GM23338 (cell line): ENCODE measurements around the gene CBX6. TPM values are rescaled to one million over a fixed set of nuclear protein-coding genes. Genes with fewer than 3 reads are reported as not detected.

Experiments
- ATAC-seq: fragments of 200-7000 bp; cut with Tn5 transposase; 3 replicates; pipeline ENCODE4 v1.9.1; 2020
- DNase-seq: peaks from one replicate; pipeline ENCODE4 v3.0.0-alpha.2; 2015; ENCODE audit warnings: low spot score
- H2AFZ ChIP-seq: fragments of 200-600 bp; sonication (generic); 2 replicates; pipeline ENCODE4 v1.8.0; 2016; ENCODE audit warnings: antibody characterized with exemption, mild to moderate bottlenecking, moderate library complexity
- H3F3A ChIP-seq: fragments of 200-600 bp; sonication (generic); replicated peaks from 2 replicates; pipeline ENCODE4 v1.8.0; 2017; ENCODE audit warnings: antibody characterized with exemption, mixed run types, low read depth
- H3K27ac ChIP-seq: fragments of 200-600 bp; sonication (generic); 2 replicates; pipeline ENCODE4 v1.6.1; 2016; ENCODE audit warnings: low read depth
- H3K27me3 ChIP-seq: fragments of 200-600 bp; sonication (generic); 2 replicates; pipeline ENCODE4 v1.8.0; 2016; ENCODE audit warnings: mild to moderate bottlenecking, mixed run types, moderate library complexity; ENCODE audit not compliant: insufficient read depth
- H3K36me3 ChIP-seq: fragments of 200-600 bp; sonication (generic); 2 replicates; pipeline ENCODE4 v1.8.0; 2016; ENCODE audit warnings: mild to moderate bottlenecking; ENCODE audit not compliant: insufficient read depth
- H3K4me1 ChIP-seq: fragments of 200-600 bp; sonication (generic); 2 replicates; pipeline ENCODE4 v1.8.0; 2016; ENCODE audit warnings: mild to moderate bottlenecking, moderate library complexity; ENCODE audit not compliant: insufficient read depth
- H3K4me2 ChIP-seq: fragments of 200-600 bp; sonication (generic); 2 replicates; pipeline ENCODE4 v1.7.1; 2017; ENCODE audit warnings: mixed run types
- H3K4me3 ChIP-seq: fragments of 200-600 bp; sonication (generic); 2 replicates; pipeline ENCODE4 v1.6.1; 2016; ENCODE audit warnings: mixed run types
- H3K79me2 ChIP-seq: fragments of 200-600 bp; sonication (generic); replicated peaks from 2 replicates; pipeline ENCODE4 v1.8.0; 2017; ENCODE audit warnings: mild to moderate bottlenecking; ENCODE audit not compliant: insufficient read depth
- H3K9me2 ChIP-seq: fragments of 200-600 bp; sonication (generic); 2 replicates; pipeline ENCODE4 v1.8.0; 2017; ENCODE audit not compliant: insufficient read depth
- H4K20me1 ChIP-seq: fragments of 200-600 bp; sonication (generic); replicated peaks from 2 replicates; pipeline ENCODE4 v1.8.0; 2017; ENCODE audit warnings: mild to moderate bottlenecking; ENCODE audit not compliant: insufficient read depth
- H3K27ac Mint-ChIP-seq: 2 replicates; pipeline ENCODE4 v1.8.0; 2020; ENCODE audit warnings: inconsistent platforms, mild to moderate bottlenecking, moderate library complexity, mixed read lengths
- H3K27me3 Mint-ChIP-seq: 3 replicates; pipeline ENCODE4 v1.8.0; 2022; ENCODE audit warnings: low read depth, mild to moderate bottlenecking, moderate library complexity, mixed read lengths, inconsistent platforms; ENCODE audit not compliant: insufficient read depth, poor library complexity
- H3K36me3 Mint-ChIP-seq: 3 replicates; pipeline ENCODE4 v1.8.0; 2021; ENCODE audit warnings: low read depth, mild to moderate bottlenecking, inconsistent platforms, moderate library complexity, mixed read lengths
- H3K4me1 Mint-ChIP-seq: 3 replicates; pipeline ENCODE4 v1.8.0; 2020; ENCODE audit warnings: mild to moderate bottlenecking, inconsistent platforms, mixed read lengths
- H3K4me3 Mint-ChIP-seq: 3 replicates; pipeline ENCODE4 v1.8.0; 2021; ENCODE audit warnings: moderate library complexity, mild to moderate bottlenecking, inconsistent platforms, mixed read lengths
- H3K9me3 Mint-ChIP-seq: 3 replicates; pipeline ENCODE4 v1.8.0; 2020; ENCODE audit warnings: moderate library complexity, mild to moderate bottlenecking, inconsistent platforms, mixed read lengths
- CTCF ChIP-seq, 2 experiments: fragments of 200-600 bp in 1 of 2; sonication (generic) in 1 of 2; conservative IDR thresholded peaks; 2 replicates each; pipeline versions ENCODE4 v1.5.1 to v1.6.1; 2016 to 2017; ENCODE audit warnings: antibody characterized with exemption in 2 of 2, low read depth in 2 of 2, mild to moderate bottlenecking in 2 of 2, moderate library complexity in 1 of 2
- EZH2 ChIP-seq: fragments of 200-600 bp; sonication (generic); IDR thresholded peaks from one replicate; pipeline ENCODE4 v1.8.0; 2017; ENCODE audit warnings: antibody characterized with exemption, mild to moderate bottlenecking, low read depth; ENCODE audit not compliant: unreplicated experiment
- EZH2phosphoT487 ChIP-seq: fragments of 200-600 bp; sonication (generic); IDR thresholded peaks from one replicate; pipeline ENCODE4 v1.8.1; 2018; ENCODE audit warnings: antibody characterized with exemption; ENCODE audit not compliant: unreplicated experiment
- STAT1 ChIP-seq: IDR thresholded peaks from one replicate; pipeline ENCODE4 v1.6.1; 2016; ENCODE audit warnings: antibody characterized with exemption; ENCODE audit not compliant: unreplicated experiment
- ZNF331 ChIP-seq: fragments of 250-450 bp; sonication (Bioruptor Pico); IDR thresholded peaks from 2 replicates; pipeline ENCODE4 v1.5.0; 2020; ENCODE audit warnings: low read depth, mild to moderate bottlenecking, moderate library complexity
- polyA plus RNA-seq: library from polyadenylated mRNA; unstranded; fragments of >200 nt; fragmentation: Nextera tagmentation; extraction: Ambion mirVana; gene quantifications from 2 replicates; pipeline ENCODE4 v1.2.1, GENCODE V29; 2016
- total RNA-seq: library from RNA; depleted of rRNA; stranded (reverse); fragments of >200 nt; shearing (Covaris generic); gene quantifications from 2 replicates; pipeline ENCODE4 v1.2.3, GENCODE V29; 2014

CBX6 gene
- total and polyA plus RNA-seq, 2 experiments from 2014 or later, result 18.5 to 23.0 TPM

GRCh38 chr22:38861927-38862326 is 10.1 kb downstream of the CBX6 start:
- Histone ChIP-seq H3K36me3 (no peaks in the 10 kb centered on the region), H3K4me2 (peak overlapping the region; percentile 68), H3K4me1 (peaks cover 47% of the 10 kb centered on the region), H2AFZ (no peak overlapping the region), H3K4me3 (no peak overlapping the region), H3K27ac (0 out of 2 replicates have a peak overlapping the region, but pooled peaks have one; percentile 55), H3K27me3 (no peaks in the 10 kb centered on the region), H3K79me2 (no peaks in the 10 kb centered on the region), H3K9me2 (no peaks in the 10 kb centered on the region), H3F3A (0 out of 2 replicates have a peak, but pooled peaks cover 4% of the 10 kb centered on the region), H4K20me1 (peaks cover 17% of the 10 kb centered on the region)
- no peak overlapping the region for H3K27ac Mint-ChIP-seq
- H3K4me1 Mint-ChIP-seq, result peaks cover 44% of the 10 kb centered on the region
- no peak for ATAC-seq
- H3K9me3 Mint-ChIP-seq, result no peaks in the 10 kb centered on the region
- H3K4me3 Mint-ChIP-seq, result peak overlapping the region; percentile 6; the same call in 1 of the 3 replicates
- DNase-seq, result no peak
- H3K36me3 Mint-ChIP-seq, result peaks cover 10% of the 10 kb centered on the region
- peaks cover 20% of the 10 kb centered on the region for H3K27me3 Mint-ChIP-seq
- TF ChIP-seq STAT1 (no peak), EZH2phosphoT487 (no peak)

- no peaks in the 10 kb centered on the region for H3K9me3 Mint-ChIP-seq
- Histone ChIP-seq H2AFZ (no peak overlapping the region), H3K27me3 (no peaks in the 10 kb centered on the region), H3K36me3 (no peaks in the 10 kb centered on the region), H4K20me1 (peaks cover 17% of the 10 kb centered on the region), H3K4me2 (peak overlapping the region; percentile 62; the same call in 1 of the 2 replicates), H3K79me2 (no peaks in the 10 kb centered on the region), H3K27ac (no peak overlapping the region), H3K9me2 (no peaks in the 10 kb centered on the region), H3K4me1 (peaks cover 47% of the 10 kb centered on the region), H3F3A (0 out of 2 replicates have a peak, but pooled peaks cover 4% of the 10 kb centered on the region), H3K4me3 (no peak overlapping the region; the same call in 1 of the 2 replicates)
- DNase-seq, result peak; percentile 46
- H3K4me1 Mint-ChIP-seq, result peaks cover 44% of the 10 kb centered on the region
- TF ChIP-seq EZH2 (no peak), CTCF (conservative IDR thresholded peaks at IDR 0.05; ENCODE audit: low read depth in 2 of 2) (peak; percentile 8 to 20; a peak in 1 of 4 replicates)
- peak overlapping the region; percentile 36 for H3K4me3 Mint-ChIP-seq
- H3K36me3 Mint-ChIP-seq, result peaks cover 10% of the 10 kb centered on the region
- no peak overlapping the region for H3K27ac Mint-ChIP-seq
- H3K27me3 Mint-ChIP-seq, result peaks cover 20% of the 10 kb centered on the region
- no peak; the same call in 2 of the 3 replicates for ATAC-seq
These were observed 10.7 kb downstream of the CBX6 start for GRCh38 chr22:38861170-38861876.

- peaks cover 20% of the 10 kb centered on the region for H3K27me3 Mint-ChIP-seq
- H3K4me3 Mint-ChIP-seq, result peak overlapping the region; percentile 17; the same call in 2 of the 3 replicates
- H3K27ac ChIP-seq, result no peak overlapping the region
- H3K9me2 ChIP-seq, result no peaks in the 10 kb centered on the region
- no peaks in the 10 kb centered on the region for H3K36me3 ChIP-seq
- ATAC-seq, result peak; percentile 16
- H4K20me1 ChIP-seq, result peaks cover 13% of the 10 kb centered on the region
- peak overlapping the region; percentile 62; the same call in 1 of the 2 replicates for H3K4me2 ChIP-seq
- no peak overlapping the region for H3K4me3 ChIP-seq
- 0 out of 2 replicates have a peak, but pooled peaks cover 4% of the 10 kb centered on the region for H3F3A ChIP-seq
- H3K4me1 Mint-ChIP-seq, result peaks cover 41% of the 10 kb centered on the region
- 0 out of 2 replicates have a peak overlapping the region, but pooled peaks have one; percentile 53 for H3K27ac Mint-ChIP-seq
- H3K79me2 ChIP-seq, result no peaks in the 10 kb centered on the region
- H3K27me3 ChIP-seq, result no peaks in the 10 kb centered on the region
- H2AFZ ChIP-seq, result no peak overlapping the region
- peaks cover 8% of the 10 kb centered on the region for H3K36me3 Mint-ChIP-seq
- peak; percentile 57 for DNase-seq
- peaks cover 47% of the 10 kb centered on the region for H3K4me1 ChIP-seq
- H3K9me3 Mint-ChIP-seq, result no peaks in the 10 kb centered on the region
- TF ChIP-seq CTCF (conservative IDR thresholded peaks at IDR 0.05; ENCODE audit: low read depth in 2 of 2), result no peak
- TF ChIP-seq ZNF331, result no peak
- TF ChIP-seq STAT1, result no peak
These were observed 11.5 kb downstream of the CBX6 start for GRCh38 chr22:38860283-38861169.
